VCaP (cell line): ENCODE measurements around the gene SLCO2A1.

ENCODE experiments used
- H3K27ac ChIP-seq: fragments of 450-650 bp; 2 replicates; pipeline ENCODE4 v1.5.1; 2017
- TF ChIP-seq, protein P1 (sequence below): fragments of 450-650 bp; conservative IDR thresholded peaks from 2 replicates; pipeline ENCODE4 v1.5.1; 2017; ENCODE audit warnings: mild to moderate bottlenecking, moderate library complexity

Gene SLCO2A1

DNA sequence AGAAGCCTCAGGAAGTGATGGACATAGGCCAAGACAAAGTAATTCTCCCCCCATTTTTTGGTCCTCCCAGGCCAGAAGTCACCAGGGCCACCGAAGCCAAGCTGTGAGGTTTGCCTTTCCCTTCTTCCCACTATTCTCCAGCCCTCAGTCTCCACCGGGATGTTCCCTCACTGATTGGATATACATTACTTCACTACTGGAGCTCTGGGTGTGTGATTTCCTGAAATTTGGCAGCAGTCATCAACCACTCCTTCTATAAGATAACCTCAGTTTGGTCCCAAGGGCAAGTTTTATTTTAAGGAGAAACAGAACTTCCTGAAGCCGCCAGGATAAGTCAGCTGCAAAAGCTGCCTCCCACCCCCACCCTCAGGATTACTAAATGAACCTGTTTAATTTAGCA is 11.3 kb downstream of the SLCO2A1 start:
- TF ChIP-seq, protein P1, sequence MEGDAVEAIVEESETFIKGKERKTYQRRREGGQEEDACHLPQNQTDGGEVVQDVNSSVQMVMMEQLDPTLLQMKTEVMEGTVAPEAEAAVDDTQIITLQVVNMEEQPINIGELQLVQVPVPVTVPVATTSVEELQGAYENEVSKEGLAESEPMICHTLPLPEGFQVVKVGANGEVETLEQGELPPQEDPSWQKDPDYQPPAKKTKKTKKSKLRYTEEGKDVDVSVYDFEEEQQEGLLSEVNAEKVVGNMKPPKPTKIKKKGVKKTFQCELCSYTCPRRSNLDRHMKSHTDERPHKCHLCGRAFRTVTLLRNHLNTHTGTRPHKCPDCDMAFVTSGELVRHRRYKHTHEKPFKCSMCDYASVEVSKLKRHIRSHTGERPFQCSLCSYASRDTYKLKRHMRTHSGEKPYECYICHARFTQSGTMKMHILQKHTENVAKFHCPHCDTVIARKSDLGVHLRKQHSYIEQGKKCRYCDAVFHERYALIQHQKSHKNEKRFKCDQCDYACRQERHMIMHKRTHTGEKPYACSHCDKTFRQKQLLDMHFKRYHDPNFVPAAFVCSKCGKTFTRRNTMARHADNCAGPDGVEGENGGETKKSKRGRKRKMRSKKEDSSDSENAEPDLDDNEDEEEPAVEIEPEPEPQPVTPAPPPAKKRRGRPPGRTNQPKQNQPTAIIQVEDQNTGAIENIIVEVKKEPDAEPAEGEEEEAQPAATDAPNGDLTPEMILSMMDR: no peak
- no peak overlapping the region for H3K27ac ChIP-seq

DNA sequence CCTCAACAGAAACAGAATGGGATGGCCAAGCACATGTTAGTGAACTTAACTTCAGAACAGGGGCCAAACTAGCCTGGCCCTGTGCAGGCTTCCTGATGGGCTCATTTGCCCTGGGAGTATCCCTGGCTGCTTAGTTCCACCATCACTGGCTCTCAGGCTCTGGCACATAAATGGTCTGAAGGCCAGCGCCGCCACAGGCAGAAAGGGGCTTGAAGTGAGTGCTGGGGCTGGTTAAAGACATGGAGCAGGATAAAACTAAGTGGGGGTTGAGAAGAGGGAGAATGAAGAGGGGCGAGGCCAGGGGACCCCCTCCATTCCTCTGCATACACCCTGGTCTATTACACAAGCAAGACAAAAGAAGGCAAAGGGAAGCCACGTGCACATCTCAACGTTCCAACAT is 12.2 kb downstream of the SLCO2A1 start:
- TF ChIP-seq, protein P1: no peak
- H3K27ac ChIP-seq: no peak overlapping the region

DNA sequence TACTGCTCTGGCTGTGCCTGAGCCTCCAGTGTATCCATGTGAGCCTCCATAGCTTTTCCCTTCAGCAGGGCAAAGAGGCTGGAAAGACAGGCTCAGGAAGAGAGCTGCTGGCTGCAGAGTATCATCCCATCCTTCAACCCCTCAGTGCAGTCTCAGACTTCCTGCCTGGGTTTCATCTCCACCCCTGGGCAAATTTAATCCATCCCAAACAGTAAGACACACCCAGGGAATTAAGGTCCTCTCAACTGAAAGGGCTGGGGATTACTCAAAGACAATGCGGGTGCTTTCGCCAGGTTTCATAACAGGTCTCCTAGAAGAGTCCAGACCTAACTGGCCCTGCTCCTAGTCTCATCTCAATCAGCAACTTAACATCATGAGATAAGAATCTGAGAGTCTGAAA is 15.5 kb downstream of the SLCO2A1 start:
- TF ChIP-seq, protein P1: no peak
- H3K27ac ChIP-seq: no peak overlapping the region

DNA sequence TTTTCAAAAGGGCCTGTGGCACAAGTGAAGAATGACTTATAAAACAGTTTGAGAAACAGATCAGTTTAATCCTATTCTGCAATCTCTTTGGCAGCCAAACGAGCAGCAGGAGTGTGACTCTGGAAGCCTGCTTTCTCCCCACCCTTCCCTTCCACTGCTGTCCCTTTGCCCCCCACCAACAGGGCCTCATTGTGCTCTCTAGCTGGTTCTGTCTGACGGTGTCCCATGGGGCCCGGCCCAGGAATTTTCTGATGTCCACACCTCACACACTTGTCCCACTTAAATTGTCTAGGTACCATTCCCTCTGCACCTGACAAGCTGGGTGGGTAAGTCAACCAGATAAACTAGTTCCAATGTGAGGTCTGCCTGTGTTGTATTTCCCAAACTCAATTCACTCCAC is 16.4 kb downstream of the SLCO2A1 start:
- TF ChIP-seq, protein P1: no peak
- H3K27ac ChIP-seq: no peak overlapping the region

DNA sequence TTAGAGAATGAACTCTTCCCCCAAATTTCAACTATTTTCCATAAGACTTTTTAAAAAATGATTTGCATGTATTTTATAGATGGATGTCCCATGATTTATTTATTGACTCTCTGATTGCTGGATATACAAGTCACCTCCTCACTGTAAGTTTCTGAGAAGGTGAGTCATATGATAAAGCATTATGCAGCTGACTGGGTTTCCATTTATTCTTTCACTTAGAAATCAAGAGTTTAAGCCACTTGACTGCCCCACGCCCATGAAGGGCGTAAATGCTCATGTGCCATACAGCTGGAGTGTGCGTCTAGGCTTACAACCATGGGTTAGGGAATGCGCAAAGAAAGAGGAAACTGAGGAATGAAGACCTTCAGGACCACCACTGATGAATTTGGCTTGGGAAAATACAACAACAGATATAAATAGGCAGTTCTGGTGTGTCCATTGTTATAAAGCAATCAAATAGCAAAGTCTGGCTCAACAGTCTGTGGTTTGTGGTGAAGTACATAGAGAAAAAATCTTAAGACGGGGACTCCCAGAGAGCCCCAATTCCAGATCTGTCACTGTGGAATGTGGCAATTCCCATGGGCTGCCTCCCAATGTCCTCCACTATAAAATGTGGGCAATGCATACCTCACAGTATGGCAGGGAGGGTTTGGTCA is 20.3 kb downstream of the SLCO2A1 start:
- TF ChIP-seq, protein P1: no peak
- H3K27ac ChIP-seq: no peak overlapping the region

DNA sequence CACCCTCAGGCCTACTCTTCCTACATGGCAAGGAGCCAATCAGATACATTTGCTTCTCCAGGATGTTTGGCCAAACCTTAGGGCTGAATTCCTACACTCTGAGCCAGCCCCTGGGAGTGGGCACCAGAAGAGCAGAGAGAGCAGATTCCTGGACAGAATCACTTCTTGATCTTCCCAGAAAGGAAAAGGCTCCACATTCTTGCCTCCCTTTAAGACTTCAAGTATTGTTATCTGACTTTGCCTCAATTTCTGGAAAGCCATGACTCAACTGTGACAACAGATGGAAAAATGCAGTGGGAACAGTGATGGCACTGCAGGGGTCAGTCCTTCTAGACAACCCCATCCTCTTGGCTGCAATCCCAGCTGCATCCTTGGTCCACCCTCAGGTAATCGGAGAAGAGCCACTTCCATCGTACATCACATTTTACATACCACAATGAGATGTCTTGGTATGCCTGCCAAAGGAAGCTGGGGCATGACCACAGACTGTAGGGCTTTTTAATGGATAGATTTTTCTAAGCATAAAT is 21.0 kb downstream of the SLCO2A1 start:
- TF ChIP-seq, protein P1: no peak
- H3K27ac ChIP-seq: no peak overlapping the region

DNA sequence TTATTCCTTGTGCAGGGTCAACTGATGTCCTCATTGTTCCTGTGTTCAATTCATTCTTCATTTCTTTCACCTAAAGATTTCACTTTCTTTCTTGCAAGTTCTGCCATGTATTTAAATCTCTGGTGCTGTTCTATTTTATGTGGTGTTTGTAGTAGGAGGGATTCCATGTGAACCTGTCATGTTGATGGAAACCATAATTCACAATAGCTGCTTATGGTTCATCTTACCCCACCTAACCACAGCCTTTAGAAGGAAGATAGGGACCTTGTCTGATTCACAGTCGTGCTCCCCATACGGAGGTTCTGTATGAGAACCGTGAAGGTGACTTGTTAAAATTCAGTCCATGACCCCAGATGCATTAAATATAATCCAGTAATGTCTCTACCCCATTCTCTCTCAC is 21.9 kb downstream of the SLCO2A1 start:
- TF ChIP-seq, protein P1: no peak
- H3K27ac ChIP-seq: no peak overlapping the region
